Loucy (cell line): ENCODE measurements around the gene MCM9.
A peak's percentile ranks its signal among the peaks of the same experiment; 100 is the strongest.

Source experiments
- H2AFZ ChIP-seq: fragments of 200-600 bp; sonication (generic); 2 replicates; pipeline ENCODE4 v1.6.0; 2016; ENCODE audit warnings: antibody characterized with exemption, mild to moderate bottlenecking, low read length, moderate library complexity
- H3F3A ChIP-seq: fragments of 200-600 bp; 2 replicates; pipeline ENCODE4 v1.6.0; 2016; ENCODE audit warnings: antibody characterized with exemption, low read depth, mild to moderate bottlenecking
- H3K27me3 ChIP-seq: fragments of 200-600 bp; sonication (generic); 2 replicates; pipeline ENCODE4 v1.6.1; 2014; ENCODE audit warnings: low read length, mild to moderate bottlenecking; ENCODE audit not compliant: insufficient read depth, poor library complexity, severe bottlenecking
- H3K36me3 ChIP-seq: fragments of 200-600 bp; sonication (generic); 2 replicates; pipeline ENCODE4 v1.6.1; 2016; ENCODE audit warnings: low read length; ENCODE audit not compliant: insufficient read depth
- H3K4me1 ChIP-seq: fragments of 200-600 bp; sonication (generic); 2 replicates; pipeline ENCODE4 v1.5.1; 2014; ENCODE audit warnings: low read length, mild to moderate bottlenecking; ENCODE audit not compliant: insufficient read depth, poor library complexity, severe bottlenecking
- H3K4me2 ChIP-seq: fragments of 200-600 bp; sonication (generic); 2 replicates; pipeline ENCODE4 v1.6.0; 2014; ENCODE audit warnings: antibody characterized with exemption, low read length, low read depth, mild to moderate bottlenecking; ENCODE audit not compliant: poor library complexity, severe bottlenecking
- H3K4me3 ChIP-seq: fragments of 200-600 bp; sonication (generic); 2 replicates; pipeline ENCODE4 v1.5.1; 2014; ENCODE audit warnings: low read length, mild to moderate bottlenecking, mixed read lengths; ENCODE audit not compliant: poor library complexity, severe bottlenecking
- H3K79me2 ChIP-seq: fragments of 200-600 bp; sonication (generic); 2 replicates; pipeline ENCODE4 v1.6.1; 2014; ENCODE audit warnings: low read length; ENCODE audit not compliant: insufficient read depth
- H3K9ac ChIP-seq: fragments of 200-600 bp; sonication (generic); 2 replicates; pipeline ENCODE4 v1.6.0; 2014; ENCODE audit warnings: mild to moderate bottlenecking, low read depth, low read length, moderate library complexity; ENCODE audit not compliant: poor library complexity, severe bottlenecking
- H3K9me2 ChIP-seq: fragments of 200-600 bp; sonication (generic); replicated peaks from 2 replicates; pipeline ENCODE4 v1.6.1; 2016; ENCODE audit warnings: low read depth, low read length, mixed read lengths
- H3K9me3 ChIP-seq: fragments of 200-600 bp; sonication (generic); 2 replicates; pipeline ENCODE4 v1.6.1; 2014; ENCODE audit warnings: mild to moderate bottlenecking, antibody characterized with exemption, low read length, low read depth; ENCODE audit not compliant: insufficient read depth
- H4K20me1 ChIP-seq: fragments of 200-600 bp; sonication (generic); 2 replicates; pipeline ENCODE4 v1.6.0; 2014; ENCODE audit warnings: antibody characterized with exemption, low read length, mild to moderate bottlenecking; ENCODE audit not compliant: insufficient read depth, poor library complexity, severe bottlenecking
- CTCF ChIP-seq: fragments of 200-600 bp; sonication (generic); conservative IDR thresholded peaks from 2 replicates; pipeline ENCODE4 v1.5.1; 2014; ENCODE audit warnings: mild to moderate bottlenecking, antibody characterized with exemption, low read length
- EZH2phosphoT487 ChIP-seq: fragments of 200-600 bp; IDR thresholded peaks from 2 replicates; pipeline ENCODE4 v1.6.1; 2018; ENCODE audit warnings: antibody characterized with exemption, mild to moderate bottlenecking, moderate library complexity, borderline replicate concordance

MCM9 gene

GRCh38 chr6:118780668-118781067, 154.3 kb downstream of the MCM9 start:
- Histone ChIP-seq H3K79me2 (no peaks in the 10 kb centered on the region), H3K9ac (no peak overlapping the region), H3K4me1 (peaks cover 8% of the 10 kb centered on the region), H3K4me3 (no peak overlapping the region), H2AFZ (no peak overlapping the region), H3K36me3 (no peaks in the 10 kb centered on the region), H3K9me2 (no peaks in the 10 kb centered on the region), H3K9me3 (no peaks in the 10 kb centered on the region), H3F3A (no peaks in the 10 kb centered on the region), H4K20me1 (no peaks in the 10 kb centered on the region), H3K4me2 (no peak overlapping the region), H3K27me3 (no peaks in the 10 kb centered on the region)
- TF ChIP-seq CTCF (no peak), EZH2phosphoT487 (no peak)

- peak; percentile 90 for TF ChIP-seq CTCF
- TF ChIP-seq EZH2phosphoT487, result no peak
- Histone ChIP-seq H3K4me3 (no peak overlapping the region), H2AFZ (no peak overlapping the region; the same call in 1 of the 2 replicates), H3K27me3 (no peaks in the 10 kb centered on the region), H3K9ac (no peak overlapping the region), H3K9me2 (no peaks in the 10 kb centered on the region), H3K36me3 (no peaks in the 10 kb centered on the region), H3F3A (no peaks in the 10 kb centered on the region), H3K9me3 (no peaks in the 10 kb centered on the region), H3K4me2 (no peak overlapping the region), H4K20me1 (no peaks in the 10 kb centered on the region), H3K79me2 (no peaks in the 10 kb centered on the region), H3K4me1 (peaks cover 8% of the 10 kb centered on the region)
Measured at GRCh38 chr6:118776607-118777549, 158.1 kb downstream of the MCM9 start.

GRCh38 chr6:118775381-118775780, 159.6 kb downstream of the MCM9 start:
- H3K4me1 ChIP-seq, result peaks cover 8% of the 10 kb centered on the region
- H2AFZ ChIP-seq, result no peak overlapping the region
- H3K9ac ChIP-seq, result no peak overlapping the region
- H3K4me3 ChIP-seq, result no peak overlapping the region
- H3K4me2 ChIP-seq, result no peak overlapping the region
- TF ChIP-seq EZH2phosphoT487 (no peak), CTCF (no peak)
- H3K9me3 ChIP-seq, result no peaks in the 10 kb centered on the region
- H3K36me3 ChIP-seq, result no peaks in the 10 kb centered on the region
- no peaks in the 10 kb centered on the region for H3K9me2 ChIP-seq
- H4K20me1 ChIP-seq, result no peaks in the 10 kb centered on the region
- no peaks in the 10 kb centered on the region for H3K27me3 ChIP-seq
- H3F3A ChIP-seq, result no peaks in the 10 kb centered on the region
- H3K79me2 ChIP-seq, result no peaks in the 10 kb centered on the region
